ELR (cell line): ENCODE data around the gene SPP2.

ENCODE experiments used
- DNase-seq: peaks from one replicate; pipeline ENCODE4 v3.0.0-alpha.2; 2015; ENCODE audit warnings: low read depth

The SPP2 gene

DNA sequence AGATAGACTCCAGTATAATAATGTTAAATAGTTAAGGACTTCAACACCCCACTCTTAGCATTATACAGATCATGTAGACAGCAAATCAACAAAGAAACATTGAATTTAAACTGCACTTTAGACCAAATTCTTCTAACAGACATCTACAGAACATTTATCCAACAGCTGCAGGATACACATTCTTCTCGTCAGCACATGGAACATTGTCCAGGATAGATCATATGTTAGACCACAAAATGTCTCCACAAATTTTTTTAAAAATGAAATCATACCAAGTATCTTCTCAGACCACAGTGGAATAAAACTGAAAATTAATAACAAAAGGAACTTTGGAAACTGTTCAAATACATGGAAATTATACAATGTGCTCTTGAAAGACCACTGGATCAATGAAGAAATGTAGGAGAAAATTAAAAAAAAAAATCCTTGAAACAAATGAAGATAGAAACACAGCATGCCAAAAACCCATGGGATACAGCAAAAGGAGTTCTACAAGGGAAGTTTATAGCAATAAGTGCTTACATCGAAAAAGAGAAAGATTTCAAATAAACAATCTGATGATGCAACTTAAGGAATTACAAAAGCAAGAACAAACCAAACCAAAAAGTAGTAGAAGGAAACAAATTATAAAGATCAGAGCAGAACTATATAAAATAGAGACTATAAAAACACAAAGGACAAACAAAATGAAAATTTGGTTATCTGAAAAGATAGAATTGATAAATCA lies 12.3 kb upstream of the SPP2 start:
- no peak for DNase-seq

DNA sequence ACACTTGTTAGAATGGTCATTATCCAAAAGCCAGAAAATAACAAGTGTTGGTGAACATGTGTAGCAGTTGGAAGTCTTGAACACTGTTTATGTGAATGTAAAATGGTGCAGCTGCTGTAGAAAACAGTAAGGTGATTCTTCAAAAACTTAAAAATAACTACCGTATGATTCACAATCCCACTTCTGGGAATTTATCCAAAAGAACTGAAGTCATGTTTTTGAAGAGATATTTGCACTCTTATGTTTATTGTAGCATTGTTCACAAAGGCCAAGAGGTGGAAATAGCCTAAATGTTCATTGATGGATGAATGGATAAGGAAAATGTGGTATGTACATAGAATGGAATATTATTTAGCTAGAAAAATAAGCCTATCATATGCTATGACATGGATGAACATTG lies 6.3 kb upstream of the SPP2 start:
- DNase-seq = peak; percentile 86

DNA sequence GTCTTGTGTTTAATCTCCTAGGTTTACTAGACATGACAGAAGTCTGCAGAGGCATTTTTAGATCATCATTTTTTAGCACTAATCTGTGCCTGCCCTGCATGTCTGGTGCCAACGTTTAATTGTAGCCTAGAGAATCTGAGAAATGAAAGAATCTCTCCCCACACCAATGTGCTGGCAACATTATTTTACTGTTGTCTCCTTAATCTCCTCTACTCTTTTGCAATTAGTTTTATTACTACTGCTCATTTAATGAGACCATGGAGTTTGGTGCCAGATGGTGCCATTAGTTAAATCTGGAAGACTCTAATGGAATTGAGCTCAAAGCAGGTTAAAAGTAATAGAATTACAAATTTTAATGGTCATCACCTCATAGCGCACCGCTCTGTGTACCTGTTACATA lies 4.0 kb upstream of the SPP2 start:
- no peak for DNase-seq

DNA sequence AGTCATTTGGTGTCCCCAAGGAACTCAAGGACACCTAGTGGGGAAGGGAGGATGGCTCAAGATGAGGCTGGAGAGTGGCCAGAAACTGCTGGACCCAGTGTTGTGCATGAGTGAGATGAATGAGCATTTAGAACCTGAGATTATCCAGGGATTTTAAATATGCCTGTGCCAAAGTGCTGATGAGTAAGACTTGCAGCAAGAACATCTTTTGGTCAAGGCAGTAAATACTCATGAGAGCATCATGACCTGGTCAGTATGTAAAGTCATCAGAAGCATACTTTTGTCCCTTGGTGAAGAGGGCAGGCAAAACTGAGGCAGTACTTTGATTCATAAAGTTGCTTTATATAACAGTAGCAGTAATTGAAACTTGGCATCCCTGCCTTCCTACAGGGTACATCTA lies 3.1 kb upstream of the SPP2 start:
- peak; percentile 17 for DNase-seq

DNA sequence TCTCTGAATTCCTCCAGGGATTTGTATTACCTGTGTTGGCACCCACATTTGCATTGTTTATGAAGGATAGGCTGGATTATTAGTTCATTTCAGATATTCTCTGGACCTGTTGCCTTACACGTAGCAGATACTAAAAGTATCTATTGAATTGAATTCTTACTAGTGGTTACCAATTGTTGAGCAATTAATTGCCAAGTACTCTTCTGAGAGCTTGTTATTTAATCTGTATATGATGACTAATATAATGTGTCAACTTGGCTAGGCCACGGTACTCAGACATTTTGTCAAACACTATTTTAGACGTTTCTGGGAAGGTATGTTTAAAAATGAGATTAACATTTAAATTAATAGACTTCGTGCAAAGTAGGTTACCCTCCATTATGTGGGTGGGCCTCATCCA lies 2.5 kb upstream of the SPP2 start:
- DNase-seq = no peak

DNA sequence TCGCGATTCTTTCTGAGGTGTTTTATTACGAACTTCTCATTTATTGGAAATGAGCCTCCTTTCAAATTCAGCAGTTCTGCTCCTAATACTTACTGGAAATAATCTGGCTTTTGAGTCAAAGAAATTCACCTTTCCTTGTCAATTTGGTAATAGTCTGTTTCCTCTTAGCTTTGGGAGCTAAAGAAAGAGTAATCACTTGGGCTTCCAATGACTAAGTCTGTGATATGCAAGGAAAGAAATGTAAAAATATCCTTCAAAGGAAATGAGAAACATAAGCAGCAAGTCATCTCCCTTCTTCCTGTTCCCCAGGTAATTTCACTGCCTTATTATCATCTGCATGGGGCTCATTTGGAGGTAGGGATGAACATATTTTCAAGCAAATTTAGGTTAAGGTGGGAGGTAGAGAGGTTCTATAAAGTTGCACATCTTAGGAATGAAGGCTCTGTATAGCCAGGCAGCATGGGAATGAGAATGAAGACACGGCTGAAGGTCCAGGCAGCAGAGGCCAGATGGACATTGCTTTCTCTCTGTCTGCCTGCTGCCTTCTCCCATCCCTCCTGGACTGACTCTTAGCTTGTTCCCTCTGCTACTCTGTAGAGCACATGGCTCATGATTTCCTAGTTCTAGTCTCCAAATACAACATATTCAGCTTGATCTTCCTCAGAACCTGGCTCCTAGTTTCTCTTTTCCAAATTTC lies 1.0 kb downstream of the SPP2 start:
- peak; percentile 57 for DNase-seq

DNA sequence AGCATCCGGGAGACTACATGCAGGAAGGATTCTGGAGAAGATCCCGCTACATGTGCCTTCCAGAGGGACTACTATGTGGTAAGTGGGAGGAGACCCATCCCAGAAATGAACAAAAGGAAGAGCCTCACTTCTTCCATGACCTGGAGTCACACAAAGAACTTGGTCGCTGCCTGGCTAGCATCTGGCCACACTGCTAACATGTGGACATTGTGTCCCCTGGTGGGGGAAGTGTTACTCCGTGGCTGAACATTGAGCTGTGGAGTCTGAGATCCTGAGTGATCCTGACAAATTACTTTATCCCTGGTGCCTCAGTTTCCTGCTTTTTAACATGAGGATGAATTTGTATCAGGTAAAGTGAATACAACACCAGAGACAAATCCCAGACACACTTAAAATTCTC lies 8.4 kb downstream of the SPP2 start:
- DNase-seq = no peak

DNA sequence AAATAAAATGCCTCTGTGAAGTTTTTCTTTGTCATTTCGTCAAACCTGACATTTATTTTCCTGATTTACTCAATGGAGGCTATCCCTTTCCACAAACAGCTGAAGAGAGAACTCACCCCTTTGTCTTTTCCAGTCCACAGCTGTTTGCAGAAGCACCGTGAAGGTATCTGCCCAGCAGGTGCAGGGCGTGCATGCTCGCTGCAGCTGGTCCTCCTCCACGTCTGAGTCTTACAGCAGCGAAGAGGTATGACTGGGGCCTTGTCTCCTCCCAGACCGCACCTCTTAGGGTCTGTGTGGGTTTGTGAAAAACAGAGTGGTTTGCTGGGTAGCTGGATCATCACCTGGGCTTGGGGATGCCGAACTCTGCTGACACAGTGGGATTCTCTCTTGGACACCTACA lies 9.7 kb downstream of the SPP2 start:
- no peak for DNase-seq

DNA sequence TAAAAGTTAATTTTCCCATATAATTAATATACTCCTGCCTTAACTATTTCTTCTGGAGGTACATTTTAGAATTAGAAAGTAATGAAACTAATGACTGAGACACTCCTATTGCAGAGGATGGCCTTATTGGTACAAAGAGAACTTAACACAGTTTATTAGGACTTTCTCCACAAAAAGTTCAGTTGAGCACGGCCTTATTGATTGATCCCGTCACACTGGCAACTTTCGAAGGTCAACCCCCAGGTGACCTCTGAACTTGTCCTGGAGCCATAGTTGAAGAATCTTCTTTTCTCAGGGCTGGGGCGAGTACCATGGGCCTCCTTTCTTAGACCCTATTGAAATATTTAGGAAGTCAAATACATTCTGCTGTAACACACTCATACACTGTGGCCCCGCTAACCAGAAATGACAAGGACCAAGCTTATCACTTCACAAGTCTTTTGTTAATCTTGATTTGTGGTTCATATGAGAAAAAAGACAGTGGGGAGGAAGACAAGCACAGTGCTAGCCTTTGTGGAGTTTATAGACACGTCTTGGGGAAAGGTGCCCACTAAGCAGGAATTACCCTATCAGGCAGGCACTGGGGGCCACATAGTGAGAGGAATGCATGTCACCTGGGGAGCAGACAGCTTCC lies 11.2 kb downstream of the SPP2 start:
- no peak for DNase-seq

DNA sequence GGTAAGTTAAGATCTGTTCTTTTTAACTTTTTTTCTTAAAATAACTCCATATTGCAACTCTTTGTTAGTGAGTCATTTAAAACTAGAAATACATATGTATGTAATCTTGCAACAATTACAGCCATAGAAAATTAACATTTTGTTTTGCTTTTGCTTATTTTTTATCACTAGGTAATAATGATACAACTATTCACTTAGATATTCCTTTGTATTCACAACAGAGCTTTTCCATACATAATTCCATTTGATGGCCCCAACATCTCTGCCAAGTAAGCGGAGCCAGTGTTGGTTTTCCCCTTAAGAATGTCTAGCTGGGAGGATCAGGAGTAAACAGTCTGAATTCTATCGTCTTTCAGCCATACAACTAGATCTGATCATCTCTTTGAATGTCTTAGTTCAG lies 16.1 kb downstream of the SPP2 start:
- no peak for DNase-seq

DNA sequence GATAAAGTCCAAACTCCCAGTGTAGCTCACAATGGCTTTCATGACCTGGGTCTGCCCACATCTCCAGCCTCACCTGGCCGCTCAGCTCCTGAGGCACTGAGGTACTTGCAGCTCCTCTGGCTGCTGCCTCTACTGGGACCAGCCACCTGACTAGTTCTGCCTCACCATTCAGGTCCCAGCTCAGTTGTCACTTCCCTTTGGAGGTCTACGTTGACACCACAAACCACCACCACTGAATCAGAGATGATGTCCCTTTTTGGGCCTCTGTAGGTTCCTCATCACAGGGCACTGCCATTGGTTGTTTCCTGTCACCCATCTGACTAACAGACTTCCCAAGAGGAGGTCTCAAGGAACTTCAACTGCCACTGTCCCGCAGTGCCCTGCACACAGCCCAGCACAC lies 21.2 kb downstream of the SPP2 start:
- DNase-seq = no peak

DNA sequence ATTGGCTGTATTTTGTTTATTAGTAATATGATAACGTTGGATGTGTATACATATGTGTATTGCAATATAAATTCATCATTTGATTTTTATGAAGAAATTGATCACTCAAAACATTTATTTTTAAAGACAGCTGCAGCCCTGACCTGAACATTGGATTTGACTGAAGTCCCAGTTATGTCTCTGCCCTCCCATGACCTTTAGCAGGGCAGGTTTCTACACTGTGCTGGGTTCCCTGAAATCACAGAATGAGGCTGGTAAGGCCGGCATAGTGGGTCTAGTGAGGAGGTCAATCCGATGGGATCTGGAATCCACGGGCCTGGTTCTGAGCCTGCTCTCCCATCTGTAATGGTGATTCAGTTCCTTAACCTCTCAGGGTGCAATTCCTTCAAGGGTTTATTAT lies 22.0 kb downstream of the SPP2 start:
- no peak for DNase-seq

DNA sequence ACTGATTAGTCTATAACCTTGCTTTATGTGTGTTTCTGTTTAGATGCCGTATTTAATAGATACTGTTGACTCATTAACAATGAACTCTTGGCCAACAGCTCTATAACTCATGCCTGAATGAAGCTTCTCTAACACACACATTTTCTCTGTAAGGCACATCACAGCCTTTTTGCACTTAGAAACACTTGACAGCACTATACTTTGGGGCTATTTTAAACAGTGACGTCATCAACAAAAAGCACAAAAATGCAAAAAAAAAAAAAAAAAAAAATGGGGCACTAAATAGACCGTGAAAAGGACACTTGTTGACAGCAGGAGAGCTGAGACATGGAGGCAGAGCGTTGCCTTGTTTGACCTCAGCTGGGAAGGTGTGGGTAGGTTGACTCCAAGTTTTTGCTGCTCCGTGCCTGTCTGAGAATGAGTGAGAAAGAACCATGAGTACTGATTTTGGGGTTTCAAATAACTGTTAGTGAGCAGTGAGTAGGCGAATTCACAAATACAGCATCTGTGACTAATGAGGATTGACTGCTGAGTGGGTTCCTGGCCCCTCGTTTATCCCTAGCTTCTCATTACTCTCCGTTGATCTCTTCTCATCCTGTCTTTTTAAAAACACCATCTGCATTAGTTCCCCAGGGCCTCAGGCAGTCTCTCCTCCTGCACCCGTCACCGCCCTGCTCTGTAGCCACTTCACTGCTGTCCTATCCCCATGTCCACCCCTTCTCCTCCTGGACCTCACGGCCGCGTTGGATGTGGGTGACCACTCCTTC lies 24.4 kb downstream of the SPP2 start:
- DNase-seq = no peak

DNA sequence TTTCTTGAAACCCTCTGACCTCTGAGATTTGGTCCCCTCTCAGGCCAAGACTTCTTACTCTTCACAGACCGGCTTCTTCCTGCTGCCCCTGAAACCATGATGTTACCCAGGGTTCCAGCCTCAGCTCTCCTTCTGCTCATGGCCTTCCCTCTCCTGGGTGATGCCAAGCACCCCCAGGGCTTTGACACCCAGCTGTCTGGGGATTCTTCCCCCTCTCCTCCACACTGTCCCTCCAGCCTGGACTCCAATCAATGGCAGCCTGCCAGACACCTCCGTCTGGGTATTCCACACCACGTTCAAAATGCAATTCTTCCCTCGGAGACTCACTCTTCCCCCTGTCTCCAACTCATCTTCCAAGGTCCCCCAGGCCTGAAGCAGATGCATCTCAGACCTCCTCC lies 25.0 kb downstream of the SPP2 start:
- DNase-seq = no peak

DNA sequence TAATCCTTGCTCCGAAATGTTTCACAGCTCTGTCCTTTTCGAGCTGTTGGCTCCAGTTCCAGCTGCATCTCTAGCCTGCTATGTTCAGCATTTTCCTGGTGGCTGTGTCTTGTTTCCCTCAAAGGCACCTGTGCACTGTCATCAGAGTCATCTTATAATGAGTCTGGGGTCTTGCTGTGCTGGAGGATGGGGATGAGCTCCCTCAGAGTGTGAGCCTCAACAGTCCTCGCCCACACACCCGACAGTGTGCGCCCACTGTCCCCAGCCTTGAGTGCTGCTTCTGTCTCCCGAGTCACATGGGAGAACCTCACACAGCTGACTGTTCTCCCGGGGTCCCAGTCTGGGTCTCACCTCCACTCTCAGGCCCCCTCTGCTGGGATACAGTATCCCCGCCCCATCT lies 25.4 kb downstream of the SPP2 start:
- no peak for DNase-seq

DNA sequence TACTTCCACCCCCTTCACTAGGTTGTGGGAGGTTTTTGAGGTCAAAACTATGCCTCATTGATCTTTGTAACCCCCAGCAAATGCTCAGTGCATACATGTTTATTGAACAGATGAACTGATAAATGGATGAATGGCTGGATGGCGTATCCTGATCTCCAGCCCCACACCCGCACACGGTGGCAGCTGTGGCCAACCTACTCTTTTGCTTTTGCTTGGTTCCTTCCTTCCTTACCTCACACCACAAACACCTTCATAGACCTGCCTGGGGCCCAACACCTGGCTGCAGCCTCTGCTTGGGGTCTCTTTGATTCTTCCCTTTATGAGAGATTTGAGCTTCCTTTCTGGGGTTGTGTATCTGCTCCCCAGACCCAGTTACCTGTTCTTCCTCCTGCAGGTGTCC lies 25.9 kb downstream of the SPP2 start:
- DNase-seq = no peak

DNA sequence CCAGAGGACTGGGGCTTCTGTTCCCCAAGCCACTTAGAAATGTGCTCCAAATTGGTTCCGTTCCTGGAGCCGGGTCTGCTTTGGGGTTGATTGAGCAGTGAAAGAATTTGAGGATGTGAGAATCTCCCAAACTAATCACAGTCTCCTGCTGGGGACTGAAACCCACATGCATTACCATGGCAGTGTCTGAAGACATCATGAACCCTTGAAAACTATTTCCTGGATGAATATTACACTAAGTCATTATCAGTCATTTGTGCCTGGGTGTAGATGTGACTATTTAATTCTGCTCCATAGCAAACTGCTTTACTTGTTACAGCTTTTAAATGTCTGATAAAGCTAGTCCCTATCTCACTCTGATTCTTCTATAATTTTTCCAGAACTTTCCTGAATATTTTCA lies 27.6 kb downstream of the SPP2 start:
- DNase-seq = no peak

DNA sequence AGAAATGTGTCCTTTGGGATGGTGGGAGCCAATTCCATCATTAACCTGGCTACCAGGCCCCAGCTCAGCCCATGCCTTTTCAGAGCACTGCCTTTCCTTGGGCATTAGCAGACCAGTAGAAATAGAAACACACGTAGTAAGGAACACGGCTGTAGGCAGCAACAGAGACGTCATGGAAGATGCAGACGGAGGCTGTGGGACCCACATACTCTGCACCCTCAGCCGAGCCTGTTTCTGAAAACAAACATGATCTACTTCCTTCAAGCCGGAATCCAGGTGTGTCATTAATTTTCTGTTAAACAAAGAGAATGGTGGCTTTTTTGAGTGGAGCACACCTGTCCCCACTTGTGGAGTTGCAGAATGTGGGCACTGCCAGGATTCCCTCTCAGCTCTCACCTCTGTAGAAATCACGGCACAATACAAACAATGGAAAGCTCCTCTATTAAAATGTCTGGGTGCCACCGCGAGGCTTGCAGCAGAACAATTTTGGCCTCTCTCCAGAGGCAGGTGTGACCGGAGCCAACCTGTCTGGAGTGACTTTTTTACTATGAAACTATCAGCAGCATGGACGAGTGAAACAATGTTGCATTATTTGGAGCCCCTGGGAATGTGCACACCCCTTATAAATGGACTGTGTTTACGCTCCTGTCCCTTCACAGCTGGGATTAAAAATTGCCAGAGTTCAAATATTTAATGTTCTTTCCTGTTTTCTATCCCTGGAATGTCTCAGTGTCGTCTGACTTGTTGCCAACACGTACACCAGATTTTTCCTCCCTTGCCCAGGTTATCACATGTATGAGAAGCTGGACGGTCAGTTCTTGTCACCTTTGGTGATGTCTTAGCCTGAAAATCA lies 31.7 kb downstream of the SPP2 start:
- DNase-seq = no peak

DNA sequence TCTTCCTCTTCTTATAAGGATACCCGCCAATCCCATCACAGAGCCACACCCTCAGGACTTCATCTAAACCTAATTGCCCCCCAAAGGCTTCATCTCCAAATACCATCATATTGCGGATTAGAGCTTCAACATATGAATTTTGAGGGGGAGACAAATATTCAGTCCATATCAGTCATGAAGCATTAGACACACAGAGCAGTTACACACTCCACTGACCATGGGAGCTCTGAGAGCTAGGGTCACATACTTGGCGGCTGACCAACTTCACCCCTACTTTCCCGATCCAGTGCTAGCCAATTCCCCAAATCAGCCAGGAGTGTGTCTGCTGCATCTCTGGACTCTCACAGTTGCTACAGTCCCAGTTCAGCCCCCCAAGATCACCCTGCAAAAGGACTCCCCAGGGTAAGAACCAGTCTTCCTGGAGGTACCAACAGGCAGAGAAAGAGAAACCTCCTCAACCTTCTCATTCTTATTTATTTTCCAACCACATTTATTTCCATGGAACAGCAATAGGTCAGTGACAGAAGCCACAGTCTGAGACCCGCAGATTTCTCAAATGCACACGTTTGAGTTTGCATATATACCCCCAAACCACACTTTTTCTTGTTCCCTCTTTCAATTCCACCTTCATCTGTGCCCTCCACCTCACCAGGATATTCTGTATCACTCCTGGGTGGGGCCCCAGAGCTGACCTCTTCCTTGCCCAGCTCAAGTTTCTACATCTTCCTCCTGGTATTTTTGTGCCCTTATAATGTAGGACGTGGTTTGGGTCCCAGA lies 33.3 kb downstream of the SPP2 start:
- no peak for DNase-seq

DNA sequence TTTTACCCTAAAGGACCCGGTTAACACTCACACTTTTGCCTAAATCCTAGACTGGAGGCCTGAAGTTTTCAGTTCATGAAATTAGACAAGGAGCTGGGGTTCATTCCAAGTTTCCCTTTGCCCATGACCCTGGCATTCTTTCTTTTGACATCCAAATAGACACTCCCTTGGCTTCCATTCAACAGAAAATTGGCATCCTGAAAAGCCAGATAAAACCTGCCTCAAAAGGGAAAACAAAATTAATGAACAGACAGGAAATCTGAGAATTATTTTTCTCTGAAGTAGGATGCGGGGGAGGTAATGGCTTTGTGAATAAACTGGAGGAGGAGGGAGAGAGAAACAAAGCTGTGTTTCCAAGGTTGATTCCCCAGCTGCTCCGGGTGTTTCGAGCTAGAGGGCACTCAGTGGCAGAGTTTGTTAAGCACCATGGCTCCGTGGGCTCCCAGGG lies 41.0 kb downstream of the SPP2 start:
- no peak for DNase-seq

DNA sequence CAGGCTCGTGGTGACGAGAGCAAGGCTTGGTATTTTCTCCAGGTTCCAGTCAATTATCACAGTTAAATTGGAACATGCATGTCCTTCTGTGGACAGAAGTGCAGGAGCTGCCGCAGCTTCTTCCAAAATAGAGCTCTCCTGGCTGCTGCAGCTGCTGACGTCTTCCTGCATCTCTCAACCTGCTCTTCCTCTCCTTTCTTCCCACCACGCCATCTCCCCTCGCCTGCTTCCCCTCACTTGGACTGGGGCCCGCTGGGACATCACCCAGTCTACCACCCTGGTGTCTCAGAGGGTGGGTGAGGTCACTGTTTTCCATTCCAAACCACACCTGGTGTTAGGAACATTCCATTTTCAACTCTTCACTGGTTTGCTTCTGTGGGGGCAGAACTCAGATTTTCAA lies 41.4 kb downstream of the SPP2 start:
- DNase-seq = no peak
